SH-SY5Y (cell line): ENCODE measurements around the gene DNM2.

Source experiments
- GATA2 ChIP-seq: IDR thresholded peaks from 2 replicates; pipeline ENCODE4 v1.6.1; 2011; ENCODE audit warnings: mild to moderate bottlenecking, low read depth, low read length
- GATA3 ChIP-seq: IDR thresholded peaks from 2 replicates; pipeline ENCODE4 v1.6.1; 2011; ENCODE audit warnings: low read depth, mild to moderate bottlenecking, low read length, moderate library complexity

- TF ChIP-seq GATA2 (no peak), GATA3 (no peak)
Observed at GRCh38 chr19:10863107-10863717, 145.3 kb downstream of the DNM2 start.
